Lung microvascular endothelial cell (primary cell): Measurements from ENCODE around the gene STAT4. TPM values are rescaled to one million over a fixed set of nuclear protein-coding genes. Genes with fewer than 3 reads are reported as not detected.
"Not testable (repeated sequence)": the region's sequence is repeated elsewhere in the genome, so short reads cannot be mapped to it uniquely, and the experiment has no call there.

Experiments
- DNase-seq, 2 donors: peaks; one replicate each; pipeline versions ENCODE4 v3.0.0 to v3.0.0-alpha.2; 2010; ENCODE audit warnings: low read depth in 2 of 2
- total RNA-seq: library from RNA; depleted of rRNA; stranded (reverse); fragments of >200 nt; gene quantifications from 2 replicates; pipeline ENCODE4 v1.2.1, GENCODE V29; 2014

STAT4 gene
- total RNA-seq, 1 donor from 2014 or later, result 0.40 TPM

- DNase-seq, result peak; percentile 54 to 70
These were observed 154.4 kb downstream of the STAT4 start for GRCh38 chr2:190996338-190996946.

- not testable (repeated sequence) for DNase-seq
These were observed 155.5 kb downstream of the STAT4 start for GRCh38 chr2:190995315-190995714.

GRCh38 chr2:190994148-190994547, 156.6 kb downstream of the STAT4 start:
- no peak for DNase-seq

GRCh38 chr2:190993292-190993643, 157.5 kb downstream of the STAT4 start:
- DNase-seq, result no peak

GRCh38 chr2:190990132-190990531, 160.7 kb downstream of the STAT4 start:
- DNase-seq, result no peak

- DNase-seq, result no peak
These were observed 161.9 kb downstream of the STAT4 start for GRCh38 chr2:190988910-190989309.

GRCh38 chr2:190987938-190988337, 162.9 kb downstream of the STAT4 start:
- no peak for DNase-seq

- no peak for DNase-seq
These were observed 163.7 kb downstream of the STAT4 start for GRCh38 chr2:190987116-190987515.

- no peak for DNase-seq
These were observed 164.4 kb downstream of the STAT4 start for GRCh38 chr2:190986221-190986953.

GRCh38 chr2:190984595-190984994, 166.2 kb downstream of the STAT4 start:
- DNase-seq, result peak in 1 of 2 donors; percentile 97

GRCh38 chr2:190982262-190983034, 168.3 kb downstream of the STAT4 start:
- no peak for DNase-seq

- DNase-seq, result no peak
These were observed 169.1 kb downstream of the STAT4 start for GRCh38 chr2:190981733-190982132.

- no peak for DNase-seq
These were observed 169.5 kb downstream of the STAT4 start for GRCh38 chr2:190981333-190981732.

- no peak for DNase-seq
These were observed 170.1 kb downstream of the STAT4 start for GRCh38 chr2:190980630-190981209.

GRCh38 chr2:190979906-190980629, 170.7 kb downstream of the STAT4 start:
- peak; percentile 97 to 99 for DNase-seq

Other genes starting within 250 kb of the STAT4 start
- 68.9 and 124 TPM in 2 replicates for gene STAT1, start 136.8 kb downstream of the STAT4 start, total RNA-seq
- gene MYO1B, start 94.4 kb upstream of the STAT4 start, total RNA-seq, result 78.2 and 97.4 TPM in 2 replicates